Natural killer cell treated with Interleukin-12 subunit alpha and Interleukin-12 subunit beta and Interleukin-15 and Interleukin-18, amount 100 ng/mL, for 72 hours (primary cell): ENCODE data around the gene ZNF107. TPM values are rescaled to one million over a fixed set of nuclear protein-coding genes. Genes with fewer than 3 reads are reported as not detected.
"Not testable (repeated sequence)": the region's sequence is repeated elsewhere in the genome, so short reads cannot be mapped to it uniquely, and the experiment has no call there.

Experiments used
- ATAC-seq, 2 donors: fragments of 150-1000 bp; cut with Tn5 transposase in 1 of 2; sonication (Bioruptor Pico), chemical (Tn5 transposase) in 1 of 2; 2 replicates each; pipeline ENCODE4 v1.10.0; 2021
- DNase-seq: peaks from one replicate; pipeline ENCODE4 v3.0.0; 2022; ENCODE audit warnings: low spot score
- H3K27ac Mint-ChIP-seq, 2 donors: 1 replicate in 1 of 2; 2 replicates in 1 of 2; pipeline ENCODE4 v1.8.0; 2022; ENCODE audit warnings: mixed read lengths in 2 of 2, mild to moderate bottlenecking in 1 of 2, moderate library complexity in 1 of 2
- H3K27me3 Mint-ChIP-seq, 2 donors: 1 replicate in 1 of 2; 2 replicates in 1 of 2; pipeline ENCODE4 v1.8.0; 2022; ENCODE audit warnings: mixed read lengths in 2 of 2
- H3K36me3 Mint-ChIP-seq: one replicate; pipeline ENCODE4 v1.8.0; 2022; ENCODE audit warnings: mixed read lengths
- H3K4me1 Mint-ChIP-seq, 2 donors: 1 replicate in 1 of 2; 2 replicates in 1 of 2; pipeline ENCODE4 v1.8.0; 2022; ENCODE audit warnings: low read depth in 2 of 2, mixed read lengths in 2 of 2, mild to moderate bottlenecking in 1 of 2
- H3K4me3 Mint-ChIP-seq: one replicate; pipeline ENCODE4 v1.8.0; 2022; ENCODE audit warnings: mixed read lengths
- H3K9me3 Mint-ChIP-seq: 2 replicates; pipeline ENCODE4 v1.8.0; 2022; ENCODE audit warnings: mixed read lengths
- total RNA-seq, 2 donors: library from RNA; stranded (reverse); gene quantifications; one replicate each; pipeline ENCODE4 v1.2.3, GENCODE V29; 2022

Gene ZNF107
- total RNA-seq, 2 donors from 2014 or later: 7.9 to 16.8 TPM

- peaks cover 0 to 2% of the 10 kb centered on the region in 2 donors for H3K27me3 Mint-ChIP-seq
- no peaks in the 10 kb centered on the region for H3K4me1 Mint-ChIP-seq
- H3K4me3 Mint-ChIP-seq: no peak overlapping the region
- ATAC-seq (no peak), DNase-seq (no peak)
- H3K36me3 Mint-ChIP-seq: peaks cover 7% of the 10 kb centered on the region
- no peak overlapping the region for H3K27ac Mint-ChIP-seq
- H3K9me3 Mint-ChIP-seq: peaks cover 5% of the 10 kb centered on the region
Observed at GRCh38 chr7:64656489-64656888, 9.4 kb upstream of the ZNF107 start.

GRCh38 chr7:64662091-64662490, 3.8 kb upstream of the ZNF107 start:
- not testable (repeated sequence) for H3K27ac Mint-ChIP-seq, H3K4me1 Mint-ChIP-seq, ATAC-seq, H3K4me3 Mint-ChIP-seq, H3K27me3 Mint-ChIP-seq, DNase-seq, H3K36me3 Mint-ChIP-seq, H3K9me3 Mint-ChIP-seq

- ATAC-seq (no peak), DNase-seq (no peak)
- Mint-ChIP-seq H3K27me3 (no peaks in the 10 kb centered on the region), H3K4me1 (peaks cover 20 to 27% of the 10 kb centered on the region in 2 donors), H3K36me3 (peaks cover 21% of the 10 kb centered on the region), H3K4me3 (peak overlapping the region; percentile 96), H3K27ac (peak overlapping the region; percentile 91 to 94), H3K9me3 (no peaks in the 10 kb centered on the region)
Observed at GRCh38 chr7:64666663-64667050, 724 bp downstream of the ZNF107 start.

DNA sequence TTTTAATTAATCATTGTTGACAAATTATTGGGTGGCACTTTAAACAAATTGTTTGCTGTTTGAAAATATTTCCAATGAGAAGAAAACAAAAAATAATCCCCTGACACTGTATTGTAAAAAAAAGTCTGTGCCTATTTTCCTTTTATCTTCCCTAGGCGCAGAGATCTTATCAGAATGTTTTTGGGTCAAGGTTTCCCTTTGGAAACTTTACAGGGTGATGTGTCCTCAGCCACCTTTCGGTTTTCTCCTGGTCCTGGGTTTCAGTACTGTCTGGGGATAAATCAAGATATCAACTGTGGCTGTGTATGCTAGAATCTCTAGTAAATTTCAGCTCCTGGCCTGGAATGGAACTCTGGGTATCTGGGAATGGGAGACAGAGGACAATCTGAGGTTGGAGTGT, 1.4 kb downstream of the ZNF107 start:
- peak overlapping the region; percentile 91 to 94 for H3K27ac Mint-ChIP-seq
- no peaks in the 10 kb centered on the region for H3K9me3 Mint-ChIP-seq
- DNase-seq (no peak), ATAC-seq (no peak)
- H3K4me3 Mint-ChIP-seq: peak overlapping the region; percentile 96
- H3K27me3 Mint-ChIP-seq: no peaks in the 10 kb centered on the region
- peaks cover 23 to 28% of the 10 kb centered on the region in 2 donors for H3K4me1 Mint-ChIP-seq
- peaks cover 22% of the 10 kb centered on the region for H3K36me3 Mint-ChIP-seq

GRCh38 chr7:64672414-64672813, 6.5 kb downstream of the ZNF107 start:
- peaks cover 39 to 53% of the 10 kb centered on the region in 2 donors for H3K4me1 Mint-ChIP-seq
- H3K4me3 Mint-ChIP-seq: no peak overlapping the region
- H3K27me3 Mint-ChIP-seq: no peaks in the 10 kb centered on the region
- no peak for ATAC-seq
- no peak overlapping the region for H3K27ac Mint-ChIP-seq
- no peak for DNase-seq
- H3K9me3 Mint-ChIP-seq: no peaks in the 10 kb centered on the region
- peaks cover 38% of the 10 kb centered on the region for H3K36me3 Mint-ChIP-seq

DNA sequence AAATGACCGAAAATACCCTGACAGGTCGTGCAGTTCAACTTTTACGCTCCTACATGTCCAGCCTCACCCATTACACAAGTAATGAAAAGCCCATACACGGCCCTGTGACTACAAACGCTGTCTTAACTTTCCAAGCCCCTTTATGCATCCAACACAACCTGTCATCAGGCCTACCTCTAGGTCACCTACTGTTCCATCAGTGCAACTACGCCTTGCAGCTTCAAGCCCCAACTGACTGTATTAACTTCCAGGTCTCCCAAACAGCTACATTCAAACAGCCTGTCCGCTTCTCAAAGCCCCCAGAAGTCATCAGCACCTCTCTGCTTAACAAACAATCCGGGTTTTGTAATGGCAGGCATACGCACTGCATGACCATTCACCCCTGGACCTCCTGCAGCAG, 19.2 kb downstream of the ZNF107 start:
- ATAC-seq (no peak), DNase-seq (no peak)
- H3K4me1 Mint-ChIP-seq: peaks cover 13 to 40% of the 10 kb centered on the region in 2 donors
- H3K27me3 Mint-ChIP-seq: no peaks in the 10 kb centered on the region
- H3K9me3 Mint-ChIP-seq: peaks cover 14% of the 10 kb centered on the region
- H3K36me3 Mint-ChIP-seq: peaks cover 6% of the 10 kb centered on the region
- peak overlapping the region in 1 of 2 donors; percentile 38 for H3K27ac Mint-ChIP-seq
- no peak overlapping the region for H3K4me3 Mint-ChIP-seq

DNA sequence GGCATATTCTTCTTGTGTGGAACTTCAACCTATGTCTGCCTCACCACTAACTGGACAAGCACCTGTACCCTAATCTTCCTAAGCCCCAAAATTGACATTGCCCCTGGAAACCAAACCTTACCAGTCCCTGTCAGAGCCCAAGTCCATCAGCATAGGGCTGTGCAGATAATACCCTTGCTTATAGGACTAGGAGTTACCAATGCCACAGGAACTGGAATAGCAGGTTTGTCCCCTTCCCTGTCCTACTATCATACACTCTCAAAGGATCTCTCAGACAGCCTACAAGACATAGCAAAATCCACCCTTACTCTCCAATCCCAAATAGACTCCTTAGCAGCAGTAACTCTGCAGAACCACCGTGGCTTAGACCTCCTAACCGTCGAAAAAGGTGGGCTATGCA, 19.8 kb downstream of the ZNF107 start:
- peaks cover 14% of the 10 kb centered on the region for H3K9me3 Mint-ChIP-seq
- peaks cover 13 to 40% of the 10 kb centered on the region in 2 donors for H3K4me1 Mint-ChIP-seq
- ATAC-seq (no peak), DNase-seq (no peak)
- peaks cover 6% of the 10 kb centered on the region for H3K36me3 Mint-ChIP-seq
- H3K27me3 Mint-ChIP-seq: no peaks in the 10 kb centered on the region
- peak overlapping the region; percentile 38 to 44 for H3K27ac Mint-ChIP-seq
- H3K4me3 Mint-ChIP-seq: peak overlapping the region; percentile 11

GRCh38 chr7:64686493-64687184, 20.7 kb downstream of the ZNF107 start:
- DNase-seq (no peak), ATAC-seq (peak; percentile 28 to 46)
- H3K4me1 Mint-ChIP-seq: peaks cover 13 to 40% of the 10 kb centered on the region in 2 donors
- peaks cover 14% of the 10 kb centered on the region for H3K9me3 Mint-ChIP-seq
- H3K27me3 Mint-ChIP-seq: no peaks in the 10 kb centered on the region
- H3K36me3 Mint-ChIP-seq: peaks cover 6% of the 10 kb centered on the region
- peak overlapping the region; percentile 38 to 44 for H3K27ac Mint-ChIP-seq
- peak overlapping the region; percentile 5 for H3K4me3 Mint-ChIP-seq

GRCh38 chr7:64687249-64687648, 21.3 kb downstream of the ZNF107 start:
- ATAC-seq (no peak), DNase-seq (no peak)
- Mint-ChIP-seq H3K27me3 (no peaks in the 10 kb centered on the region), H3K4me1 (peaks cover 13 to 40% of the 10 kb centered on the region in 2 donors), H3K36me3 (peaks cover 12% of the 10 kb centered on the region), H3K27ac (peak overlapping the region; percentile 38 to 44), H3K4me3 (peak overlapping the region; percentile 5), H3K9me3 (peaks cover 14% of the 10 kb centered on the region)

DNA sequence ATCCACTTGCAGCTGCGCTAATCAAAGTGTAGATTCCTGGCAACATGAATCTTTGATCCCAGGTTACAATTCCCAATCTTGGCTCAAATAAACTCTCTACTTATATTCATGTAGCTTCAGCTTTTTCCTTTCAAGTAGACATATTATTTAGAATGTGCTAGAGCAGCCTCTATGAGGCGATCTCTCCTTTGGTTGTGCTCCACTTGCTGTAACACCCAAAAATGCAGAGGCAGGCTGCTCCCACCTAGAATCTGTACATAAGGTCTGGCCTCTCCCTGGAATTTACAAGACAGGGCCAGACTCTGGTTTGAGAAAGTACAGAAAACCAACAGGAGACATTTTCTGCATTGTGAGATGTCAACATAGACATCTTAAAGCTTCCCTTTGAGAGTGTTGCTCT, 23.1 kb downstream of the ZNF107 start:
- Mint-ChIP-seq H3K4me1 (peaks cover 13 to 42% of the 10 kb centered on the region in 2 donors), H3K36me3 (peaks cover 18% of the 10 kb centered on the region), H3K4me3 (no peak overlapping the region), H3K27me3 (no peaks in the 10 kb centered on the region), H3K9me3 (peaks cover 14% of the 10 kb centered on the region), H3K27ac (peak overlapping the region; percentile 29 to 68)
- ATAC-seq (no peak), DNase-seq (no peak)

DNA sequence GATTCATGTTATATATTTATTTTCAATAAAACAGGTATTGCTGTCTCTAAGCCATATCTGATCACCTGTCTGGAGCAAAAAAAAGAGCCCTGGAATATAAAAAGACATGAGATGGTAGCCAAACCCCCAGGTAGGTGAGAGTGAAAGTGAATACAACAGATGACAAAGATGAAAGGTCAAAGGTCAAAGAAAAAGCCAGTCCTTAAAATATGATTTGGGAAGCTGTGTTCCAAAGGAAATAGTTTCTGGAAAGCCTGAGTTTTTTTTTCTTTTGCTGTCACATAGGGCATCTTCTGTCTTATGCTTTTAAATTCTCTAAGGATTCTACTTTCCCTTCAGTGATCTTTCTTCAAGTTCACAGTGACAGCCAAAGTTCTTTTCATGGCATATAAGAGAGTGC, 25.9 kb downstream of the ZNF107 start:
- DNase-seq: no peak
- ATAC-seq: no peak
- Mint-ChIP-seq H3K4me3 (no peak overlapping the region), H3K4me1 (peaks cover 13 to 19% of the 10 kb centered on the region in 2 donors), H3K27me3 (no peaks in the 10 kb centered on the region), H3K9me3 (no peaks in the 10 kb centered on the region), H3K36me3 (peaks cover 18% of the 10 kb centered on the region), H3K27ac (no peak overlapping the region)

DNA sequence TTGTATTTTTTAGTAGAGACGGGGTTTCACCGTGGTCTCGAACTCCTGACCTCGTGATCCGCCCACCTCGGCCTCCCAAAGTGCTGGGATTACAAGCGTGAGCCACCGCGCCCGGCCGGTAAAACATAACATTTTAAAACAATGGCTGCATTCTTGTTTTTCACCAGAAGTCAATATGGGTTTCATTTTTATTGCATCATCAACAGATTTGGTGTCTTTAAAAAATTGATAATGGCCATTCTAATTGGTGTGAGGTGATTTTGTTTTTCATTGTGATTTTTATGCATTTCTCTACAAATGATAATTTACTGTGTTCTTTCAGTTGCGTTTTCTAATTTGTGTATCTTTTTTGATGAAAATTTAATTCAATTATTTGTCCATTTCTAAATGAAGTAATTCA, 31.9 kb downstream of the ZNF107 start:
- not testable (repeated sequence) for H3K4me1 Mint-ChIP-seq, H3K9me3 Mint-ChIP-seq, H3K27me3 Mint-ChIP-seq, DNase-seq, H3K27ac Mint-ChIP-seq, ATAC-seq, H3K4me3 Mint-ChIP-seq
- peaks cover 26% of the 10 kb centered on the region for H3K36me3 Mint-ChIP-seq

DNA sequence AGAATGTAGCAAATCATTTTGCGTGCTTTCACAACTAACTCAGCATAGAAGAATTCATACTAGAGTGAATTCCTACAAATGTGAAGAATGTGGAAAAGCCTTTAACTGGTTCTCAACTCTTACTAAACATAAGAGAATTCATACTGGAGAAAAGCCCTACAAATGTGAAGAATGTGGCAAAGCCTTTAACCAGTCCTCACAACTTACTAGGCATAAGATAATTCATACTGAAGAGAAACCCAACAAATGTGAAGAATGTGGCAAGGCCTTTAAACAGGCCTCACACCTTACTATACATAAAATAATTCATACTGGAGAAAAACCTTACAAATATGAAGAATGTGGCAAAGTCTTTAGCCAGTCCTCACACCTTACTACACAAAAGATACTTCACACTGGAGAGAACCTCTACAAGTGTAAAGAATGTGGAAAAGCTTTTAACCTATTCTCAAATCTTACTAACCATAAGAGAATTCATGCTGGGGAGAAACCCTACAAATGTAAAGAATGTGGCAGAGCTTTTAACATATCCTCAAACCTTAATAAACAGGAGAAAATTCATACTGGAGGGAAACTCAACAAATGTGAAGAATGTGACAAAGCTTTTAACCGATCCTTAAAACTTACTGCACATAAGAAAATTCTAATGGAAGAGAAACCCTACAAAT, 40.8 kb downstream of the ZNF107 start:
- Mint-ChIP-seq H3K36me3 (peaks cover 47% of the 10 kb centered on the region), H3K27me3 (no peaks in the 10 kb centered on the region), H3K4me1 (no peaks in the 10 kb centered on the region), H3K9me3 (peaks cover 14% of the 10 kb centered on the region), H3K27ac (no peak overlapping the region), H3K4me3 (no peak overlapping the region)
- DNase-seq: no peak
- ATAC-seq: no peak

DNA sequence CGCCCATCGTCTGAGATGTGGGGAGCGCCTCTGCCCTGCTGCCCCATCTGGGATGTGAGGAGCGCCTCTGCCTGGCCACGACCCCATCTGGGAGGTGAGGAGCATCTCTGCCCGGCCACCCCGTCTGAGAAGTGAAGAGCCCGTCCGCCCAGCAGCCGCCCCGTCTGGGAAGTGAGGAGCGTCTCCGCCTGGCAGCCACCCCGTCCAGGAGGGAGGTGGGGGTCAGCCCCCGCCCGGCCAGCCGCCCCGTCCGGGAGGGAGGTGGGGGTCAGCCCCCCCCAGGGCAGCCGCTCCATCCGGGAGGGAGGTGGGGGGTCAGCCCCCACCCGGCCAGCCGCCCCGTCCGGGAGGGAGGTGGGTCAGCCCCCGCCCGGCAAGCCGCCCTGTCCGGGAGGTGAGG, 52.0 kb downstream of the ZNF107 start:
- H3K27me3 Mint-ChIP-seq, DNase-seq, ATAC-seq, H3K4me3 Mint-ChIP-seq, H3K36me3 Mint-ChIP-seq, H3K9me3 Mint-ChIP-seq, H3K27ac Mint-ChIP-seq, H3K4me1 Mint-ChIP-seq: not testable (repeated sequence)
